Suprapubic skin (tissue), 4 donors: ENCODE data around the gene HECW1.

Source experiments
- CTCF ChIP-seq, 2 donors: fragments of 200-600 bp in 1 of 2; fragments of 450-650 bp in 1 of 2; sonication (generic) in 1 of 2; IDR thresholded peaks; one replicate each; pipeline ENCODE4 v1.5.1; 2016 to 2019; ENCODE audit warnings: antibody characterized with exemption in 2 of 2, mild to moderate bottlenecking in 1 of 2, moderate library complexity in 1 of 2
- POLR2A ChIP-seq, 2 donors: fragments of 450-650 bp; IDR thresholded peaks; one replicate each; pipeline ENCODE4 v1.6.1; 2017; ENCODE audit warnings: antibody characterized with exemption in 2 of 2, mild to moderate bottlenecking in 2 of 2, moderate library complexity in 2 of 2
- POLR2AphosphoS5 ChIP-seq, 3 donors: sonication (generic); formaldehyde crosslinking; IDR thresholded peaks; one replicate each; pipeline ENCODE4 v1.6.1; 2017; ENCODE audit warnings: antibody characterized with exemption in 3 of 3

- TF ChIP-seq POLR2AphosphoS5 (IDR thresholded peaks at IDR 0.05) (no peak), CTCF (IDR thresholded peaks at IDR 0.05) (no peak), POLR2A (IDR thresholded peaks at IDR 0.05) (no peak)
Observed at GRCh38 chr7:43199371-43200160, 87.1 kb downstream of the HECW1 start.
